ENCODE data around the gene DNAJB14.

DNAJB14 gene

DNA sequence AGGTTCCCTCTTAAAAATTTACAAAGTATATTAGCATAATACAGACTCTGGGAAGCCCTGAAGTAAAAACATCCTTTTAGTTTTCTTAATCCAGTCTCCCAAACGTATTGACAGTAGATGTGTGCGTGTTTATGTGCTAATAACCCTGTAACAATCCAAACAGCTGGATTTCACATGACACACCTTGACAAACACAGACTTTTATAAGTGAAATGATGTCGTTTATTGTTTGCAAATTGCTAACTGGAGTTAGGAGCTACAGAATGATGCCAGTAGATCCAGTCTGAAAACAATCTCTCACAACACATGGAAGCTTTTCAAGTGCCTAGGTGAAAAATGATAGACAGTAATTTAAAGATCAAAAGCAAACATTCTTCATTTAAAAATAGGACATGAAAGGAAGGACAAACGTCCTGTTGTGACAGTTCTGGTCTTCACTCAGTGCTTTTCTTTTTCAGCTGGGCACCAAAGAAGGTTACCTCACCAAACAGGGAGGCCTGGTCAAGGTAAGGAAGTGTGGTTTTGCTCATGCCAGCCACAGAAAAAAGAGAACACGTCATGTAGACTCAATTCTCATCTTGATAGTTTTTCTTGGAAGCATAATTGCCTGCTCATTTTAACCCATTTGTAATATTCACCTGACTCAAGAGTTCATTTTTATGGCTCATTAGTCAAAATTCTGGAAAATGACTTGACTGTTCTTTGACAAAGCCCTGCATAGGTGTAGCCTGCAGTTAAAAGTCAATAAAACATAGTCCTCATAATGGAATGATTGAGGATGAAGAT, 85.1 kb downstream of the DNAJB14 start:
- DNase-seq: peak in 1 of 2 experiments; percentile 4

DNA sequence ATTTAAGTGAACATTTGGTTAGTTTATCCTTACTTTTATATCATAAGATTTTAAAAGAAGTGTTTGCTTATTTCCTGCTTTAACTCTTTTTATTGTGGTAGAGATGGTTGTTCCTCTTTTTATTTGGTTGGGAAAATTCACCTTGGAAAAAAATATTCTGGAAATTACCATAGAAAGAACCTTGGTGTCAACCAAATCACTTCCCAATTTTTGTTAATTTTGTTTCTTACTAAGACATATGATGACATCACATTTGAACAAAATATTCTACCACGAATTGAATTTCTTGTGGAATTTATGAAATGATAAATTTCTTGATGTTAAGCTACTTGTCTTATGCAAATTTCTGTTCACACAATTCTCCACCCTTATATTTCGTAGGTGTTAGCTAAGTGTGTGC, 85.9 kb downstream of the DNAJB14 start:
- DNase-seq: no peak

DNA sequence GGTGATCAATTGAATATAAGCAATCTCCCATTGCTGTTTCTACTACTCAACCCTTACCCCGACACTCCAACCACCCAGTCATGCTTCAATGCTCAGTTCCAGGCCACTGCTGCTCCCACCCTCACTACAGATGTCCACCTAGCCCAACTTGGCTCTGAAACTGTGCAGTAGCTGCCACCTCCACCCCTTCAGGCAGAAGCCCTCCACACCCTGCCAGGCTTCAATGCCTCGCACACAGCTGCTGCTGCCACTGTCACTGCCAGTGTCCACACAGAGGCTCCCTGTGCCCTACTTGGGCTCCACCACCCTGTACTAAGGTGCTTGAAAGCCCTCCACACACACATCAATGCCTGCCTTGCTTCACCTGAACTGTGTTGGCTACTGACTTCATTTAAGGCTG, 86.8 kb downstream of the DNAJB14 start:
- no peak for DNase-seq

DNA sequence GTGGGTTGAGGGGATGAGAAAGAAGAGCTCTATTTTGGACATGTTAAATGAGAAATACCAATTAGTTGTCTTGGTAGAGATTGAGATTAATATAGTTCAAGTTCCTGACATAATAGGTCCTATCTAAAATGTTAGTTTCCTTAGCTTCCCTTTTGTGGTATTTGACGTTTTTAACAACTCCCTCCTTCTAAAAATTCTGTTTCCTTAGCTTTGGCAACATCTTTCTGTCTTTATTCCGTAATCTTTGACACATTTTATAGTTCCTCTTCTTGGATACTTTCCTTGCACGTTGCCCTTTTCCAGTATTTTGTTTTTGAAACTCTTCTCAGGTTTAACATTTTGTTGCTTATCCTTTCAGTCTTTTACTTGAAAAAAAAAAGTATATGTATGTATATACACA, 89.1 kb downstream of the DNAJB14 start:
- DNase-seq: peak; percentile 87 to 89

DNA sequence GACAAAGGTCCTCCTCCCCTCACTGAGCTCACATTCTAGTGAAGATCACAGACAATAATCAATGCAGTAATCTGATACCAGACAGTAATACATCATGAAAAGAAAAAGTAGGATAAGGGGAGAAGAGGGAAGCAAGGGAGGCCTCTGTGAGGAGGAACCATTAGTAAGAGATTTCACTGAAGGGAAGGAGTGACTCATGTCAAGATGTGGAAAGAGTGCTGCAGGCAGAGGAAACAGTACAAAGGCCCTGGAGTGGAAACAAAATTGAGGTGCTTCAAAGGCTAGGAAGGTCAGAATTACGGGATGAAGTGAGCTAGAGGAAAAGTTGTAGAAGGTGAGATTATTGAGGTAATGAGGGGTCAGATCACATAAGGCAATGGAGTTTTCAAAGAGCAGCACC, 90.3 kb downstream of the DNAJB14 start:
- DNase-seq: peak; percentile 81 to 82

DNA sequence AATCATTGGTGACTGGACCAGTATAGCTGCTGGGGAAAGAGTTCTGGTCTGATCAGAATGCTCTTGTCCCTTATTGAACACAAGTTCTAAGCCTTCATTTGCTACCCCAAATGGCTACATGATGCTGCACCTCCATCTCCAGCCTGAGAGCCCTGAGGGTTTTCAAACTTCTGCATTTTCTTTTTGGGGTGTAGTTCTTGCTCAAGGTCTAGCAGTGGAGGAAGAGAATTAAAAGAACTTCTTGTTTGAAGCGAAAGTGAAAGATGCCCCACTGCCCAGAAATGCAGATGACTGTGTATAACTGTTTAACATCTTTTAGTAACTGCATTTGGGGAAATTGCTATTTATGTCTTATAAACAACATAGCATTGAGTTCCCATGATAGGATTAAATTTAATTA, 90.7 kb downstream of the DNAJB14 start:
- peak; percentile 78 to 85 for DNase-seq

DNA sequence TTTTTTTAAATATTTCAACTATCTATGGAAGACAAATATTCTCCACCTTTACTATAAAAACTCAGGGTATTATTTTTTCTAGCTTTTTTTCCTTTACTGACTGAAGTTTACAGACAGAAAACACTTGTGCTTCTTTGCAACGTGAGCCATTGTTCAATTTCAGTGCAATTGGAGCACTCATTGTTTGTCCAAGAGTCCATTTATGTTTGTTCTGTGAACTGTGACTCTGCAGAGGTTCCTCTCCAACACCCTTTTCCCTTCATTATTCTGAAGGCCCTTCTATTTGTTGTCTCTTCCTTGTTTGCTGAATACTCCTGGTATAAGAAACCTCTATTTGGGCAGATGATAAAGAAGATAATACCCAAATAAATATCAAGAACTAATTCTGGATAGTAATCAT, 92.4 kb downstream of the DNAJB14 start:
- no peak for DNase-seq

DNA sequence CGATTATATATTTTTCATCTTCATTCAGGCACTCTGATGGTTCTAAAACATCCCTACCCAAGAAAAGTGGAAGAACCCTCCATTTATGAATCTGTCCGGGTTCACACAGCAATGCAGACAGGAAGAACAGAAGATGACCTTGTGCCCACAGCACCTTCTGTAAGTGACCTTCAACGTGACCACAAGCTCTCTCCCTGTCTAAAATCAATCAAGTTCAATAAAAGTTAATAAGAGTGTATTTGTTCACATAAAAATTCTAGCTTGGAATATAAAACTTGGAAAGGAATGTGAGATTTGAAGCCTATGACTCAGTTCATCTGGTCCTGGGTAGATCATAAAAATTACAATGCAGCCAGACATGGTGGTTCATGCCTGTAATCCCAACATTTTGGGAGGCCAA, 93.2 kb downstream of the DNAJB14 start:
- no peak for DNase-seq

DNA sequence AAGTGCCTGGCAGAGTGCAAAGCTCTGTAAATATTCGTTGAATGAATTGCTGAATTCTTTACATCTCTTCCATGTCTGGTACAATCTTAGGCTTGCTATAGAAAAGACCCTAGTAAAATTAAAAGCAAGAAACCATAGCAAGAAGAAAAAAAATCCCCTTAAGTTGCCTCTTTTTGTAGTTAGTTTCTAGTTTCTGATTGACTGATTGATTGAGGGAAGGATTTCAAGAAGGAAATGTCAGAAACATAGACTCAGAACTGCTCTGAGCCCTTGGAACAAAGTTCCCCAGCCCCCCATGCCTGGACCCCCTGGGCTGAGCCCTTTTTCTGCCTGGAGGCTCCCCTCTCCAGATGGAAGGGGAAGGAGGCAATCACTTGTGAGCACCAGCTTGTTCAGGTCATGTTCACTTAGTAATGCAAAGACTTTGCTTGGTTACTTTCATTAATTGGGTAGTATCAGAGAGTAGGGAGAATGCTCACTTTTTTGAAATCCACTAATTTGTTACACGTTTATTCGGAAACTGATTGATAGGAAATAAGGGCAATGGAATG, 94.1 kb downstream of the DNAJB14 start:
- no peak for DNase-seq

DNA sequence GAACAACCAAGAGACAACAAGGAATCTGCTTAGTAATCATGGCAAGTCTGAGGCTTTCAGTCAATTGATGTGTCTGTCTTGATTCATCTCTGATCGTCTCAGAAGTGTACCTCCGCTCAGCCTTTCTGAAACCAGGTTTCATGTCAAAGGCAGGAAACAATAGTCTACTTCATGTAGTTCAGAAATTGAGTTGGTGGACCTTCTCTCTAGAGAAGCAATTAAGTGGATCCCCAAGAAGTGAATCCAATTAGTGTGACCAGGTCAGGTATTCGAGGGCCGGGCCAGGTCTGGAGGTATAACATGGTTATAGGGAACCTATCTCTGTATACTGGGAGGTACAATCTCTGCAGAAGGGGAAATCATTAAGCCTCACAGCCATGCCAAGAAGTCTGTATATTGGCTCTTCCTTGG, 97.8 kb downstream of the DNAJB14 start:
- no peak for DNase-seq

DNA sequence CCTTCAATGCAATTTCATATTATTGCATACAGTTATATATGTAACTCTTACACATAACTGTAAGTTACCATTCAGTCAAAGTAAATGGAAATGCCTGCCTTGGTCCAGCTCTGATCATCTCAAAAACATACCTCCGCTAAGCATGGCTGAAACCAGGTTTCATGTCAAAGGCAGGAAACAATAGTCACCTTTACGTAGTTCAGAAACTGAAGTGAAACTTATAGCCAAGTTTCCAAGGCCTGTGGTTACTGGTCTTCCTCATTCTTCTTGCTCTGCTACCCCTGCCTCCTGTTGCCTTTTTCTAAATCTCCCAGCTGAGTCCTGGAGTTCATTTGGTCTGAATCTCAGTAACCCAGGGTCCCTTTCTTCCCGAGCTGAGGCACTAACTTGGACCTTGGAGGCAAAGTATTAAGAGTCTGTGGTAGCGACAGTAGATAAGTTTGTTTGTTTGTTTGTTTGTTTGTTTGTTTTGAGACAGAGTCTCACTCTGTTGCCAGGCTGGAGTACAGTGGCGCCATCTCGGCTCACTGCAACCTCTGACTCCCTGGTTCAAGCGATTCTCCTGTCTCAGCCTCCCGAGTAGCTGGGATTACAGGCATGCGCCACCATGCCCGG, 98.9 kb downstream of the DNAJB14 start:
- peak; percentile 30 to 36 for DNase-seq

DNA sequence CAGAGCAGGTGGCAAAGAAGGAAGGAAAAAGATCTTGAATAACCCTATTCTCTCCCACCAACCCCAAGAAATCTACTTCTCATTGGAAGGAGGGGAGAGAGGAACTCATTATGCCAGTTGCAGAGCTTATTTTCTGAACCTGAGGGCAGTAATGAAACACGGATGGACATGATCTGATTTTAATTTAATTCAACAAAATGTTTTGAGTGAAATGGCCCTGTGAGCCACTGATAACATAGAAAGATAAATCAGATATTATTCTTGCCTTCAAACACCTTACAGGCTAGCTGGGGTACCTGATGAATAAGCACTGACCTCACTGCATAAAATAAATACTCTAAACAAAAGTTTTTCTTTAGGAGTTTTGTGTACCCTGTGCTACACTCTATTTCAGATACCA, 99.5 kb downstream of the DNAJB14 start:
- DNase-seq: no peak

All from Kasumi-1 (cell line).